Measurements from ENCODE around the gene TFRC.
"Not testable (repeated sequence)": the region's sequence is repeated elsewhere in the genome, so short reads cannot be mapped to it uniquely, and the experiment has no call there.

TFRC gene

GRCh38 chr3:196018159-196018558 lies 63.7 kb downstream of the TFRC start:
- H3K27ac ChIP-seq (ENCODE audit: low read depth, low read length); H3K4me3 ChIP-seq (ENCODE audit: low read depth, low read length): not testable (repeated sequence)

GRCh38 chr3:196016485-196016884 lies 65.4 kb downstream of the TFRC start:
- Histone ChIP-seq H3K4me1 (ENCODE audit: control insufficient read depth, insufficient read depth, low read length, unreplicated experiment) (peaks cover 10% of the 10 kb centered on the region), H3K36me3 (ENCODE audit: insufficient read depth, low read length) (no peaks in the 10 kb centered on the region), H3K4me3 (ENCODE audit: low read depth, low read length) (no peak overlapping the region), H2AFZ (ENCODE audit: low read length, unreplicated experiment) (no peak overlapping the region), H3K79me2 (ENCODE audit: control insufficient read depth, insufficient read depth, low read length, unreplicated experiment) (no peaks in the 10 kb centered on the region), H3K27me3 (ENCODE audit: insufficient read depth, low read length) (peaks cover 3% of the 10 kb centered on the region; the same call in 1 of the 2 replicates), H3K27ac (ENCODE audit: low read depth, low read length) (no peak overlapping the region)

More at GRCh38 chr3:196018159-196018558, 63.7 kb downstream of the TFRC start:
- not testable (repeated sequence) for H3K4me1 ChIP-seq (ENCODE audit: control insufficient read depth, insufficient read depth, low read length, unreplicated experiment); H3K27me3 ChIP-seq (ENCODE audit: insufficient read depth, low read length); H3K36me3 ChIP-seq (ENCODE audit: insufficient read depth, low read length); H3K79me2 ChIP-seq (ENCODE audit: control insufficient read depth, insufficient read depth, low read length, unreplicated experiment); H2AFZ ChIP-seq (ENCODE audit: low read length, unreplicated experiment)

DNA sequence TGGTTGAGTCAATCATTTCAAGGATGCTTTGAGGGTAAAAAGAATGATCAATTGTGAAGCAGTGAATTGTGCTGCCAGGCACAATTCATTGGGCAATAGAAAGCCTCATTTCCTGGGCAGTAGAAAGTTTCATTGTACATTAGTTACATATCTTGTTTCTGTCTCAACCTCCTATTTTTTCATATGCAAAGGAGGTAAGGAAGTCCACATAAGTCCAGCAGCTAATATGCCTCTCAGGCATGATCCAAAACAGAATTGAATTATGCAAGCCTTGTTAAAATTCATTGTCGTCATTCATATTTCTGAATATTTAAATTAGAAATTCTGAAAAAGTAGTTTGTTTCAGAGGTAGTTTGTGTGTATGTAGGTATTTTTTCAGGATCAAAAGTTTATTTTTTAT lies 65.8 kb downstream of the TFRC start:
- H3K4me3 ChIP-seq (ENCODE audit: low read depth, low read length): no peak overlapping the region
- H3K4me1 ChIP-seq (ENCODE audit: control insufficient read depth, insufficient read depth, low read length, unreplicated experiment): peaks cover 10% of the 10 kb centered on the region
- no peak overlapping the region for H3K27ac ChIP-seq (ENCODE audit: low read depth, low read length)
- H3K27me3 ChIP-seq (ENCODE audit: insufficient read depth, low read length): 0 out of 2 replicates have a peak, but pooled peaks cover 2% of the 10 kb centered on the region
- H3K36me3 ChIP-seq (ENCODE audit: insufficient read depth, low read length): no peaks in the 10 kb centered on the region
- H3K79me2 ChIP-seq (ENCODE audit: control insufficient read depth, insufficient read depth, low read length, unreplicated experiment): no peaks in the 10 kb centered on the region
- no peak overlapping the region for H2AFZ ChIP-seq (ENCODE audit: low read length, unreplicated experiment)

GRCh38 chr3:196013587-196014487 lies 68.1 kb downstream of the TFRC start:
- H3K4me1 ChIP-seq (ENCODE audit: control insufficient read depth, insufficient read depth, low read length, unreplicated experiment): peaks cover 10% of the 10 kb centered on the region
- H3K27me3 ChIP-seq (ENCODE audit: insufficient read depth, low read length): peaks cover 24% of the 10 kb centered on the region
- H3K4me3 ChIP-seq (ENCODE audit: low read depth, low read length): no peak overlapping the region

GRCh38 chr3:196012941-196013476 lies 68.9 kb downstream of the TFRC start:
- Histone ChIP-seq H3K36me3 (ENCODE audit: insufficient read depth, low read length) (no peaks in the 10 kb centered on the region), H3K27ac (ENCODE audit: low read depth, low read length) (no peak overlapping the region), H3K27me3 (ENCODE audit: insufficient read depth, low read length) (peaks cover 30% of the 10 kb centered on the region), H3K4me1 (ENCODE audit: control insufficient read depth, insufficient read depth, low read length, unreplicated experiment) (peaks cover 10% of the 10 kb centered on the region), H3K79me2 (ENCODE audit: control insufficient read depth, insufficient read depth, low read length, unreplicated experiment) (no peaks in the 10 kb centered on the region), H2AFZ (ENCODE audit: low read length, unreplicated experiment) (no peak overlapping the region), H3K4me3 (ENCODE audit: low read depth, low read length) (no peak overlapping the region)

More at GRCh38 chr3:196013587-196014487, 68.1 kb downstream of the TFRC start:
- no peak overlapping the region for H3K27ac ChIP-seq (ENCODE audit: low read depth, low read length)
- no peak overlapping the region for H2AFZ ChIP-seq (ENCODE audit: low read length, unreplicated experiment)
- no peaks in the 10 kb centered on the region for H3K36me3 ChIP-seq (ENCODE audit: insufficient read depth, low read length)
- no peaks in the 10 kb centered on the region for H3K79me2 ChIP-seq (ENCODE audit: control insufficient read depth, insufficient read depth, low read length, unreplicated experiment)

DNA sequence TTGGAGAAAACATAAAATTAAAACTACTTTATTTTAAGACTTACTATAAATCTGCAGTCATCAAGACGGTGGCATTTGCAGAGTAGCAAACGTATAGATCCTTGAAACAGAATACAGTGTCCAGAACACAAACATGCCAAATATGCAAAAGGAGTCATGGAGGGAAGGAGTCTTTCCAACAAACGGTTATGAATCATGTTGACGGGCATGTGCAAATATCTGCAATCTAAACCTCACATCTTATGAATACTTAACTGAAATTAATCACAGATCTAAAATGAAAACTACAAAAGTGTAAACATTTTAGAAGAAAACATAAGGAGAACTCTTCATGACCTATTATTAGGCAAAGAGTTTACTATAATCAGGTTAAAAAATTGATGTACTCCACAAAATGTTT lies 69.4 kb downstream of the TFRC start:
- no peaks in the 10 kb centered on the region for H3K79me2 ChIP-seq (ENCODE audit: control insufficient read depth, insufficient read depth, low read length, unreplicated experiment)
- H3K27ac ChIP-seq (ENCODE audit: low read depth, low read length): no peak overlapping the region
- H2AFZ ChIP-seq (ENCODE audit: low read length, unreplicated experiment): no peak overlapping the region
- H3K4me3 ChIP-seq (ENCODE audit: low read depth, low read length): no peak overlapping the region
- H3K27me3 ChIP-seq (ENCODE audit: insufficient read depth, low read length): peaks cover 30% of the 10 kb centered on the region
- no peaks in the 10 kb centered on the region for H3K36me3 ChIP-seq (ENCODE audit: insufficient read depth, low read length)
- peaks cover 10% of the 10 kb centered on the region for H3K4me1 ChIP-seq (ENCODE audit: control insufficient read depth, insufficient read depth, low read length, unreplicated experiment)

DNA sequence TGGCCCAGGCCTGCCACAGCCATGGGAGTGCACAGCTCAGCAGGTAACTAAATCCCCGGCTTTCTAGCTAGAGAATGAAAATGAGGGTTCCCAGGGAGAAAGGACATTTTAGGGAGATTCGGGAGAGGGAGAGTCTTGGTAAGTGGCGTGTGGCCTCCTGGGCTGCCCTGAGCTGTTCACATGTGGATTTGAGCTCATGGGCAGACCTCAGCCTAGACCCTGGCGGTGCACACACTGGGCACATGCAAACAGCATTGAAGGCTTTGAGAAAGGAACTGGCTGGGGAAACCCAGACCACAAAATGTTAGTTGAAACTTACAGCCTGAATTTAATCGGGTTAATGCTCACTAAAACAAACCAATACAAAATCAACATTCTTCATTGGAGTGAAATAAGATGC lies 72.4 kb downstream of the TFRC start:
- Histone ChIP-seq H3K27me3 (ENCODE audit: insufficient read depth, low read length) (peaks cover 30% of the 10 kb centered on the region), H3K36me3 (ENCODE audit: insufficient read depth, low read length) (no peaks in the 10 kb centered on the region), H3K4me3 (ENCODE audit: low read depth, low read length) (no peak overlapping the region), H2AFZ (ENCODE audit: low read length, unreplicated experiment) (no peak overlapping the region), H3K27ac (ENCODE audit: low read depth, low read length) (no peak overlapping the region), H3K4me1 (ENCODE audit: control insufficient read depth, insufficient read depth, low read length, unreplicated experiment) (peaks cover 3% of the 10 kb centered on the region), H3K79me2 (ENCODE audit: control insufficient read depth, insufficient read depth, low read length, unreplicated experiment) (no peaks in the 10 kb centered on the region)

- Histone ChIP-seq H3K27ac (ENCODE audit: low read depth, low read length) (no peak overlapping the region), H3K4me1 (ENCODE audit: control insufficient read depth, insufficient read depth, low read length, unreplicated experiment) (peaks cover 3% of the 10 kb centered on the region), H3K79me2 (ENCODE audit: control insufficient read depth, insufficient read depth, low read length, unreplicated experiment) (no peaks in the 10 kb centered on the region), H3K27me3 (ENCODE audit: insufficient read depth, low read length) (peaks cover 32% of the 10 kb centered on the region), H3K4me3 (ENCODE audit: low read depth, low read length) (no peak overlapping the region), H3K36me3 (ENCODE audit: insufficient read depth, low read length) (no peaks in the 10 kb centered on the region), H2AFZ (ENCODE audit: low read length, unreplicated experiment) (no peak overlapping the region)
Measured at GRCh38 chr3:196008929-196009328, 73.0 kb downstream of the TFRC start.

- Histone ChIP-seq H3K4me3 (ENCODE audit: low read depth, low read length) (no peak overlapping the region), H2AFZ (ENCODE audit: low read length, unreplicated experiment) (no peak overlapping the region), H3K36me3 (ENCODE audit: insufficient read depth, low read length) (no peaks in the 10 kb centered on the region), H3K79me2 (ENCODE audit: control insufficient read depth, insufficient read depth, low read length, unreplicated experiment) (no peaks in the 10 kb centered on the region), H3K27me3 (ENCODE audit: insufficient read depth, low read length) (peaks cover 37% of the 10 kb centered on the region), H3K27ac (ENCODE audit: low read depth, low read length) (no peak overlapping the region), H3K4me1 (ENCODE audit: control insufficient read depth, insufficient read depth, low read length, unreplicated experiment) (peaks cover 3% of the 10 kb centered on the region)
Measured at GRCh38 chr3:196008387-196008786, 73.5 kb downstream of the TFRC start.

GRCh38 chr3:196007744-196008335 lies 74.0 kb downstream of the TFRC start:
- H3K27me3 ChIP-seq (ENCODE audit: insufficient read depth, low read length): peaks cover 42% of the 10 kb centered on the region
- no peaks in the 10 kb centered on the region for H3K36me3 ChIP-seq (ENCODE audit: insufficient read depth, low read length)
- no peak overlapping the region for H3K27ac ChIP-seq (ENCODE audit: low read depth, low read length)
- no peak overlapping the region for H3K4me3 ChIP-seq (ENCODE audit: low read depth, low read length)
- peaks cover 3% of the 10 kb centered on the region for H3K4me1 ChIP-seq (ENCODE audit: control insufficient read depth, insufficient read depth, low read length, unreplicated experiment)
- no peaks in the 10 kb centered on the region for H3K79me2 ChIP-seq (ENCODE audit: control insufficient read depth, insufficient read depth, low read length, unreplicated experiment)
- no peak overlapping the region for H2AFZ ChIP-seq (ENCODE audit: low read length, unreplicated experiment)
